ENCODE results near the gene FARSB.

Gene FARSB

DNA sequence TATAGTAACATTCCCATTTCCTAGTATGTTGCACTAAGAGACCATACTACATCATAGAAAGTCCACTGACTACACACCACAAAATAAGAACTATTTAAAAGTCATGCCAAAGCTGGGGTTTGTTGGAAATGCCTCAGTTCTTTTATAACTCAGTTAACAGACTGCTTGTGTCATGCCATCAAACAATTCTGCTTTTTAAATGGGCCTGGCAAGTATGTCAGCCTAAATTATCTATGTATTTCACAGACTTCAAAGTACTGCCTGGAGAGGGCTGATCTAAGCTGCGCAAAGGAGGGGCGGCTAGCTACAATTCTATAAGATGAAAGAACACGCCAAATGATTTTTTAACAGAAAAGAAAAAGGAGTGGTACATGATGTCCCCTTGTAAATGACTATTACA lies 49.6 kb downstream of the FARSB start:
- TF ChIP-seq EZH2phosphoT487 (IDR thresholded peaks at IDR 0.05; ENCODE audit: borderline replicate concordance, low read length) = no peak
- TF ChIP-seq, protein P1, sequence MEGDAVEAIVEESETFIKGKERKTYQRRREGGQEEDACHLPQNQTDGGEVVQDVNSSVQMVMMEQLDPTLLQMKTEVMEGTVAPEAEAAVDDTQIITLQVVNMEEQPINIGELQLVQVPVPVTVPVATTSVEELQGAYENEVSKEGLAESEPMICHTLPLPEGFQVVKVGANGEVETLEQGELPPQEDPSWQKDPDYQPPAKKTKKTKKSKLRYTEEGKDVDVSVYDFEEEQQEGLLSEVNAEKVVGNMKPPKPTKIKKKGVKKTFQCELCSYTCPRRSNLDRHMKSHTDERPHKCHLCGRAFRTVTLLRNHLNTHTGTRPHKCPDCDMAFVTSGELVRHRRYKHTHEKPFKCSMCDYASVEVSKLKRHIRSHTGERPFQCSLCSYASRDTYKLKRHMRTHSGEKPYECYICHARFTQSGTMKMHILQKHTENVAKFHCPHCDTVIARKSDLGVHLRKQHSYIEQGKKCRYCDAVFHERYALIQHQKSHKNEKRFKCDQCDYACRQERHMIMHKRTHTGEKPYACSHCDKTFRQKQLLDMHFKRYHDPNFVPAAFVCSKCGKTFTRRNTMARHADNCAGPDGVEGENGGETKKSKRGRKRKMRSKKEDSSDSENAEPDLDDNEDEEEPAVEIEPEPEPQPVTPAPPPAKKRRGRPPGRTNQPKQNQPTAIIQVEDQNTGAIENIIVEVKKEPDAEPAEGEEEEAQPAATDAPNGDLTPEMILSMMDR (IDR thresholded peaks at IDR 0.05; ENCODE audit: low read depth, low read length, poor library complexity, severe bottlenecking) = no peak
- Histone ChIP-seq H3F3A (ENCODE audit: control insufficient read depth, insufficient read depth) (no peaks in the 10 kb centered on the region), H3K4me2 (ENCODE audit: low read length) (no peak overlapping the region), H3K27me3 (ENCODE audit: control insufficient read depth, low read length) (no peaks in the 10 kb centered on the region), H3K79me2 (ENCODE audit: control insufficient read depth, low read length) (peaks cover 12% of the 10 kb centered on the region; the same call in 1 of the 2 replicates), H3K9me2 (replicated peaks; ENCODE audit: control insufficient read depth, low read length) (no peaks in the 10 kb centered on the region), H3K27ac (ENCODE audit: low read depth, low read length) (no peak overlapping the region), H3K4me3 (ENCODE audit: low read length) (no peak overlapping the region), H3K4me1 (ENCODE audit: control insufficient read depth, low read length) (no peaks in the 10 kb centered on the region), H3K36me3 (ENCODE audit: control insufficient read depth, low read length) (peaks cover 67% of the 10 kb centered on the region), H4K20me1 (ENCODE audit: control insufficient read depth, insufficient read depth, low read depth, low read length) (0 out of 2 replicates have a peak, but pooled peaks cover 3% of the 10 kb centered on the region), H3K9me3 (ENCODE audit: control insufficient read depth, insufficient read depth, low read length) (no peaks in the 10 kb centered on the region)

DNA sequence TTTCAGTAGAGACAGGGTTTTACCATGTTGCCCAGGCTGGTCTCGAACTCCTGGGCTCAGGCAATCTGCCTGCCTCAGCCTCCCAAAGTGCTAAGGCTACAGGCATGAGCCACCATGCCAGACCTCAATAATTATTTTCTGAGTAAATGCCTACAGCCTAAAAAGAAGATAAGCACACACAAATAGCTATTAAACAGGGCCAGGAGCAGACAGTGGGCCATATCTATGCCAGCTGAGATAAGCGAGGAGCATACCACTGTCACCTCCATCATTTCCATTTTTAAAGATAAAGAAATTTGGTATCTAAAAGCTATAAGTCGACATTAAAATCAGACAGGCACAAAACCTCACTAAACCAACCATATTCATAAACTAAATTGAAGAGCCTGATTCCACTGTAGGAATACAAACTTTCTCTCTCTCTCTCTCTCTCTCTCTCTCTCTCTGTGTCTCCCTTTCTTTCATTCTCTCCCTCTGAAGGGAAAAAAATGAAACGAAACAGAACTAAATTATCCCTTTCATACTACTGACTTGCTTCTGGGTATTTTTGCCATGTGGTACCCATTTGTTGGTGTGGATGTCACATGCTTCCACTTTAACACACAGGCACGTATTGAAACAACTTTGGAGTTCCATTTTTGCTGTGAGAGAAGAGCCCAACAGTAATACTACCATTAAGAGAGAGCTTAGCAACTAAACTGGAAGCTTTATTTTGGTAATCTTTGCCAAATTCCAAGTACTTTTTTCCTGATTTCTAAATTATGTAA lies 51.0 kb downstream of the FARSB start:
- H3K4me2 ChIP-seq (ENCODE audit: low read length) = no peak overlapping the region
- no peaks in the 10 kb centered on the region for H3K9me2 ChIP-seq (replicated peaks; ENCODE audit: control insufficient read depth, low read length)
- no peaks in the 10 kb centered on the region for H3K9me3 ChIP-seq (ENCODE audit: control insufficient read depth, insufficient read depth, low read length)
- H3K4me1 ChIP-seq (ENCODE audit: control insufficient read depth, low read length) = no peaks in the 10 kb centered on the region
- peaks cover 7% of the 10 kb centered on the region; the same call in 1 of the 2 replicates for H3K79me2 ChIP-seq (ENCODE audit: control insufficient read depth, low read length)
- TF ChIP-seq, protein P1 (IDR thresholded peaks at IDR 0.05; ENCODE audit: low read depth, low read length, poor library complexity, severe bottlenecking) = no peak
- TF ChIP-seq EZH2phosphoT487 (IDR thresholded peaks at IDR 0.05; ENCODE audit: borderline replicate concordance, low read length) = no peak
- H3K27ac ChIP-seq (ENCODE audit: low read depth, low read length) = no peak overlapping the region
- H3F3A ChIP-seq (ENCODE audit: control insufficient read depth, insufficient read depth) = no peaks in the 10 kb centered on the region
- H3K36me3 ChIP-seq (ENCODE audit: control insufficient read depth, low read length) = peaks cover 68% of the 10 kb centered on the region
- no peak overlapping the region for H3K4me3 ChIP-seq (ENCODE audit: low read length)
- H4K20me1 ChIP-seq (ENCODE audit: control insufficient read depth, insufficient read depth, low read depth, low read length) = no peaks in the 10 kb centered on the region
- no peaks in the 10 kb centered on the region for H3K27me3 ChIP-seq (ENCODE audit: control insufficient read depth, low read length)

DNA sequence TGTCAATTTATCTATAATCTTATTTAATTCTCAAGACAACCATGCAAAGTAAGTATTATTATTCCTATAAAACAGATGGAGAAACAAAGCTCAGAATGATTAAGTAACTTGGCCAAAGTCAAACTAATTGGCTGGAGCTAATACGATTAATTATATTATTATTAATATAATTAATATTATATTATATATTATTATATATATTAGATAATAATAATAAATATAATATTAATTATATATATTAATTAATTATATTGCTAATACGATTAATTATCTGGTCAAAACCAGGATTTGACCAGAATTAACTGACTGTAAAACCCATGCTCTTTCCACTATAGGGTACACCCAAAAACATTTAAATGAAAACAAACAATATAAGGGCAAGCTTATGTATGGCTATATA lies 52.4 kb downstream of the FARSB start:
- H3K27me3 ChIP-seq (ENCODE audit: control insufficient read depth, low read length) = no peaks in the 10 kb centered on the region
- H3K79me2 ChIP-seq (ENCODE audit: control insufficient read depth, low read length) = peaks cover 6% of the 10 kb centered on the region; the same call in 1 of the 2 replicates
- H3F3A ChIP-seq (ENCODE audit: control insufficient read depth, insufficient read depth) = no peaks in the 10 kb centered on the region
- no peaks in the 10 kb centered on the region for H3K9me3 ChIP-seq (ENCODE audit: control insufficient read depth, insufficient read depth, low read length)
- H3K27ac ChIP-seq (ENCODE audit: low read depth, low read length) = no peak overlapping the region
- no peak overlapping the region for H3K4me3 ChIP-seq (ENCODE audit: low read length)
- H3K9me2 ChIP-seq (replicated peaks; ENCODE audit: control insufficient read depth, low read length) = no peaks in the 10 kb centered on the region
- TF ChIP-seq, protein P1 (IDR thresholded peaks at IDR 0.05; ENCODE audit: low read depth, low read length, poor library complexity, severe bottlenecking) = no peak
- no peak for TF ChIP-seq EZH2phosphoT487 (IDR thresholded peaks at IDR 0.05; ENCODE audit: borderline replicate concordance, low read length)
- H3K36me3 ChIP-seq (ENCODE audit: control insufficient read depth, low read length) = peaks cover 68% of the 10 kb centered on the region
- no peak overlapping the region for H3K4me2 ChIP-seq (ENCODE audit: low read length)
- no peaks in the 10 kb centered on the region for H4K20me1 ChIP-seq (ENCODE audit: control insufficient read depth, insufficient read depth, low read depth, low read length)
- no peaks in the 10 kb centered on the region for H3K4me1 ChIP-seq (ENCODE audit: control insufficient read depth, low read length)

Measured in DOHH2 (cell line).